ENCODE results near the gene IGSF1.

IGSF1 gene

GRCh38 chrX:131226591-131226990 lies 62.5 kb downstream of the IGSF1 start:
- no peaks in the 10 kb centered on the region for H3K36me3 ChIP-seq (ENCODE audit: control insufficient read depth, insufficient read depth, low read length)
- H3K27me3 ChIP-seq (replicated peaks; ENCODE audit: control insufficient read depth, insufficient read depth, low read length), result no peaks in the 10 kb centered on the region
- no peak for TF ChIP-seq CTCF (IDR thresholded peaks at IDR 0.05; ENCODE audit: insufficient read depth, low read length, poor library complexity, severe bottlenecking)
- DNase-seq (ENCODE audit: extremely low read depth, insufficient read length), result no peak
- no peak overlapping the region for H3K4me3 ChIP-seq (replicated peaks; ENCODE audit: low read depth, low read length)

GRCh38 chrX:131225078-131225477 lies 64.0 kb downstream of the IGSF1 start:
- H3K27me3 ChIP-seq (replicated peaks; ENCODE audit: control insufficient read depth, insufficient read depth, low read length), result no peaks in the 10 kb centered on the region
- TF ChIP-seq CTCF (IDR thresholded peaks at IDR 0.05; ENCODE audit: insufficient read depth, low read length, poor library complexity, severe bottlenecking), result no peak
- H3K36me3 ChIP-seq (ENCODE audit: control insufficient read depth, insufficient read depth, low read length), result no peaks in the 10 kb centered on the region
- DNase-seq (ENCODE audit: extremely low read depth, insufficient read length), result no peak
- no peak overlapping the region for H3K4me3 ChIP-seq (replicated peaks; ENCODE audit: low read depth, low read length)

Data from GM06990 (cell line).